Measurements from ENCODE around the gene CIB4.

CIB4 gene

DNA sequence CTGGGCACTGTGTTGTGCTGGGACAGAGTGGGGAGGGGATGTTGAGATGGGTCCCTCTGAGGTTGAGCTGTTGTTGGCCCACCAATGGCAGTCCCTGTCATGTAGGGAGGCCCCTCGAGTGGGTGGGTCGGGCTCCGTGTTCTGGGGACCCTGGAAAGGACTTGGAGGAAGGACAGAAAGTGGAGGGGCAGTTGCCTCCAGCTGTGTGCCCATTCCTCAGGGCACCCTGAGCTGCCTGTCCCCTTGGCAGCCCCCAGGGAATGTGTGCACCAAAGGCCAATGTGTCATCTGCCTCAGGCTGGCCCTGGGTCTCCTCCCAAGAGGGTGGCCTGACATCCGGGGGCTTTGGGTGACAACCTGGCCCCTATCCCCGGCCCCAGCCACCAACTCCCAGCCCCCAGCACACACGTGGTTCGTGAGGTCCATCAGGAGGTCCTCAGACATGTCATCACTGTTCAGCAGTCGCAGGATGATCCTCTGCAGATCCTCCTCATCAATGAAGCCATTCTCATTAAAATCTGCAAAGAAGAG is 57.7 kb downstream of the CIB4 start:
- Mint-ChIP-seq H3K9me3 (no peaks in the 10 kb centered on the region), H3K4me1 (no peaks in the 10 kb centered on the region), H3K27me3 (ENCODE audit: low read depth) (peaks cover 41% of the 10 kb centered on the region), H3K4me3 (no peak overlapping the region), H3K36me3 (ENCODE audit: low read depth) (no peaks in the 10 kb centered on the region), H3K27ac (no peak overlapping the region)
- TF ChIP-seq, protein P1, sequence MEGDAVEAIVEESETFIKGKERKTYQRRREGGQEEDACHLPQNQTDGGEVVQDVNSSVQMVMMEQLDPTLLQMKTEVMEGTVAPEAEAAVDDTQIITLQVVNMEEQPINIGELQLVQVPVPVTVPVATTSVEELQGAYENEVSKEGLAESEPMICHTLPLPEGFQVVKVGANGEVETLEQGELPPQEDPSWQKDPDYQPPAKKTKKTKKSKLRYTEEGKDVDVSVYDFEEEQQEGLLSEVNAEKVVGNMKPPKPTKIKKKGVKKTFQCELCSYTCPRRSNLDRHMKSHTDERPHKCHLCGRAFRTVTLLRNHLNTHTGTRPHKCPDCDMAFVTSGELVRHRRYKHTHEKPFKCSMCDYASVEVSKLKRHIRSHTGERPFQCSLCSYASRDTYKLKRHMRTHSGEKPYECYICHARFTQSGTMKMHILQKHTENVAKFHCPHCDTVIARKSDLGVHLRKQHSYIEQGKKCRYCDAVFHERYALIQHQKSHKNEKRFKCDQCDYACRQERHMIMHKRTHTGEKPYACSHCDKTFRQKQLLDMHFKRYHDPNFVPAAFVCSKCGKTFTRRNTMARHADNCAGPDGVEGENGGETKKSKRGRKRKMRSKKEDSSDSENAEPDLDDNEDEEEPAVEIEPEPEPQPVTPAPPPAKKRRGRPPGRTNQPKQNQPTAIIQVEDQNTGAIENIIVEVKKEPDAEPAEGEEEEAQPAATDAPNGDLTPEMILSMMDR (IDR thresholded peaks at IDR 0.05; ENCODE audit: unreplicated experiment in 3 of 3), result no peak

DNA sequence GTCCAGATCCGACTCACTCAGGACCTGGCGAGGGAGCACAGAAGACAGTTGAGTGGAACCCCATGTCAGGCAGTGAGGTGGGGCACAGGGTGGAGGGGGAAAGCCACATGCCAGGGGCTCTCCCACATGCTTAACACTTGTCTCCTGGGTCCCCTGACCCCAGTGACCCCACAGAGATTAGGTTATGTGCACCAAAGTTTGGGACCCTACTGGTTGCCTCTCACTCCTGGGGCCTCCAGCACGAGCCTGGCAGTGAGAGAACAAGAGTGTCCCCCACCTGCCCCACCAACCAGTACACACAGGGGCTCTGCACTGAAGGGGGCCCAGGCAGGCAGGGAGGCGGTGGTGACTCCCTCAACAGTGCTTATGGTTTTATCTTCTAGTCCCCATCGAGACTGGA is 58.3 kb downstream of the CIB4 start:
- TF ChIP-seq, protein P1 (IDR thresholded peaks at IDR 0.05; ENCODE audit: unreplicated experiment in 3 of 3), result no peak
- H3K9me3 Mint-ChIP-seq, result no peaks in the 10 kb centered on the region

DNA sequence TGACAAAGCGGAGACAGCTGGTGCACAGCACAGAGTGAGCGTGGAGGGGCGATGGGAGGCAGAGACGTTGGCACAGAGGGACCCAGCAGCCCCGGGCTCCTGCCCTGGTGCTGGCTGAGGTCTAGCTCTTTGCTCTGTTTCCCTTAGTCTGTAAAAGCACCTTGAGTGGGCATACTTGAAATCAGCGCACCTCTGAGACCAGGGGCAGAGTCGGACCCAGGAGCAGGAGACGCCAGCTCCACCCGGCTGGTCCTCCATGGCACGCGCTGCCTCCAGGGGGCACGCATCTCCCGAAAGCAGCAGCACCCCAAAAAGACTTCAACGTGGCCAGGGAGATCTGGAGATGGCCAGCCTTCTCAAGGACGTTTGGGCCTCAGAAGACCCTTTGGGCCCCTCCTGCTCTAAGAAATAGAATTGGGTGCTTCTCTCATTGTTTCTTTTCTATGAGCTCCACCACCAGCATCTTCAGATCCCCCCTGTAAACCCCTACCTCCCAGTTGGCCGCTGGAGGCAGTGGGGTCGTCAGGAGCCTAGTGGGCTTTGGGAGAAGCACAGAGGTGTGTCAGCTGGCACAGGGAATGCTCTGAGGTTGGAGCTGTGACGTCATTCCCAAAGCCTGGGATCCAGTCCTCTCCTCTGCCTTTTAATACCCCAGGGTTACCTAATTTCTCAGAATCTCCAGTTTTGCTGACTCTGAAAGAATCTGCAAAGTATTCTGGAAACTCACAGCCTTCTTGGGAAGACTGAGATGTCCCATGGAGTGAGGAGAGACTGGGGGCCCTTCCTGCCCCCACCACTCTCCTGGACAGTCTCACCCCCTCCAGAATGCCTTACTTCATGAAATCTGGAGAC is 58.9 kb downstream of the CIB4 start:
- Mint-ChIP-seq H3K4me1 (no peaks in the 10 kb centered on the region), H3K36me3 (ENCODE audit: low read depth) (no peaks in the 10 kb centered on the region), H3K27ac (no peak overlapping the region), H3K4me3 (no peak overlapping the region), H3K27me3 (ENCODE audit: low read depth) (peaks cover 53% of the 10 kb centered on the region), H3K9me3 (no peaks in the 10 kb centered on the region)
- TF ChIP-seq, protein P1 (IDR thresholded peaks at IDR 0.05; ENCODE audit: unreplicated experiment in 3 of 3), result no peak

More for the DNA sequence above, 58.3 kb downstream of the CIB4 start:
- Mint-ChIP-seq H3K4me1 (no peaks in the 10 kb centered on the region), H3K27ac (no peak overlapping the region), H3K36me3 (ENCODE audit: low read depth) (no peaks in the 10 kb centered on the region), H3K4me3 (no peak overlapping the region), H3K27me3 (ENCODE audit: low read depth) (peaks cover 46% of the 10 kb centered on the region)

DNA sequence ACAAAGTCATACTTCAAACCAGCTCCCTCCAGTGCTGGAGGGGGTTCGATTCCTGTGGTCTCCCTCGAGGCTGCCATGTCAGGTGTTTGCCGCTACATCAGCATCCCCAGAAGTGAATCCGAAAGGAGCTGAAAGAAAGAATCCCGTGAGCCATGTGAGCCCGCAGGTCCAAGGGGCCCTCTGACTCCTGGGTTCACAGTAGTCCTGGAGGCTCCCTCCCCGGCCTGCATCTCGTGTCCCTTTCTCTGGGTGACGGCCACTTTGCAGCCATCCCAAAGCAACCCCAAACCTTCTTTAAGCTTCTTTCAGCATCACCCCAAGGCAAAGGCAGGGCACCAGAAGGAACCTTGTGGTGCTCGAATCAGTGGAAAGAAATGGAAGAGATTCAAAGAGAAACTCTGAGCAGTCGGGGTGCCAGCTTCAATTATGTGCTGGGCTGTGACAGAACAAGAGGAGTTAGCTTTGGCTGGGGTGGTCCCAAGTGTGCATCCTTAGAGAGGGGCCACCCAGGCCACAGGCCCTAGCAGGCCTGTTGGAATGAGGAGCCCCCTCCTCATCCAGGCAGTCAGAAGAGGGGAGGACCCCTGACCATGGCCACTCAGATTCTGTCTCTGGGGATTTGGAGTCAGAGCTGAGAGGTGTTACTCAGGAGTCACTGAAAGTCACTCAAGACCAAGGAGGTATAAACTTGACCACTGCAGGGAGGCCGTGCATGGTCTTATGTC is 59.7 kb downstream of the CIB4 start:
- H3K27me3 Mint-ChIP-seq (ENCODE audit: low read depth), result peaks cover 49% of the 10 kb centered on the region
- TF ChIP-seq, protein P1 (IDR thresholded peaks at IDR 0.05; ENCODE audit: unreplicated experiment in 3 of 3), result no peak
- H3K36me3 Mint-ChIP-seq (ENCODE audit: low read depth), result no peaks in the 10 kb centered on the region
- no peak overlapping the region for H3K27ac Mint-ChIP-seq
- no peaks in the 10 kb centered on the region for H3K9me3 Mint-ChIP-seq
- no peak overlapping the region for H3K4me3 Mint-ChIP-seq
- no peaks in the 10 kb centered on the region for H3K4me1 Mint-ChIP-seq

DNA sequence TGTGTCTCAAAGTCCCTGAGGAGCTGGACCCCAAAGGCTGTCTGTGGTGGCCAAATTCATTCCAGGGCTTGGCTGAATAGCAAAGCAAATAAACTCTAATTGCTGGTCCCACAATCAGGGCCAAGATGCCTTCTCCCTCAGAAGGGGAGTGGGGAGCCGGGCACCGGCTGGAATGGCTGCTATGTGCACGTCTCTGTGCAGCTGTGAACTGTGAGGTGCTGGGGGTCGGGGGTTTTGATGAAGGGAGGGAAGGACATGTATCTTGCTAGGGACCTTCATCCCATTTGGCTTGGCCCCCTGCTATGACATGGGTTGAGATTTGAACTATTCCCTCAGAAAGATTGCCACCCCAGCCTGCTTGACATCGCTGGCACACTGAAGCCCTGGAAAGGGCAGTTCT is 60.4 kb downstream of the CIB4 start:
- H3K9me3 Mint-ChIP-seq, result no peaks in the 10 kb centered on the region
- TF ChIP-seq, protein P1 (IDR thresholded peaks at IDR 0.05; ENCODE audit: unreplicated experiment in 3 of 3), result no peak
- H3K27ac Mint-ChIP-seq, result no peak overlapping the region
- H3K4me1 Mint-ChIP-seq, result no peaks in the 10 kb centered on the region
- no peak overlapping the region for H3K4me3 Mint-ChIP-seq
- peaks cover 45% of the 10 kb centered on the region for H3K27me3 Mint-ChIP-seq (ENCODE audit: low read depth)
- no peaks in the 10 kb centered on the region for H3K36me3 Mint-ChIP-seq (ENCODE audit: low read depth)
